ENCODE measurements around the gene CDYL2.

DNA sequence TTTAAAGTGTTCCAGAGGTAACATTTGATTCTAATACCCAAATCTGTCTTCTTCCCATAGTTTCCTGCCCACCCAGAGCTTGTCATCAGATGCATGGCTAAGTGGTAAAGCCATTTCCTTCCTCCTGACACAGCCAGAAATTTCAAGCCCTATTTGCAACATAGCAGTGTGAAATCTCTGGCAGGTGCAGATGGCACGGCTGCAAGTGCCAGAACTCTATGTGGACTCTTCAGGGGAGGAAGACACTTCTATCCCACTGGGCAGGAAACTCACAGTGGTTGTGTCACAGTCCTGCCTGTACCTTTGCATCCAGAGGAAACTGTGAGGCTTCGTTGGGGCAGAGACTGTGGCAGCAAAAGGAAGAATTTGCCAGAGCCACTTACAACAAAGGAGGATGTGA, 250.4 kb downstream of the CDYL2 start:
- TF ChIP-seq CTCF (IDR thresholded peaks at IDR 0.05; ENCODE audit: extremely low read depth in 1 of 2, insufficient read depth in 1 of 2, low read depth in 1 of 2, low read length in 2 of 2) (no peak), POLR2AphosphoS5 (IDR thresholded peaks at IDR 0.05; ENCODE audit: insufficient read depth, low read depth, low read length) (no peak)
